ENCODE results near the gene CEP112.

The CEP112 gene

GRCh38 chr17:65917560-65917959, 274.4 kb downstream of the CEP112 start:
- no peak for TF ChIP-seq ZC3H10 (CRISPR knock-in tag; IDR thresholded peaks at IDR 0.05)
- no peak for TF ChIP-seq ISL1 (CRISPR knock-in tag; IDR thresholded peaks at IDR 0.05)
- no peak for TF ChIP-seq ESRRG (CRISPR knock-in tag; IDR thresholded peaks at IDR 0.05)
- ATAC-seq: no peak

GRCh38 chr17:65916425-65916824, 275.5 kb downstream of the CEP112 start:
- TF ChIP-seq SNAI2 (CRISPR knock-in tag; IDR thresholded peaks at IDR 0.05) (no peak), ESRRG (CRISPR knock-in tag; IDR thresholded peaks at IDR 0.05) (no peak), ZNF8 (CRISPR knock-in tag; IDR thresholded peaks at IDR 0.05) (no peak), CSRNP3 (CRISPR knock-in tag; IDR thresholded peaks at IDR 0.05) (no peak), ZFP3 (CRISPR knock-in tag; IDR thresholded peaks at IDR 0.05) (no peak), GLIS3 (CRISPR knock-in tag; IDR thresholded peaks at IDR 0.05) (no peak), POU6F1 (CRISPR knock-in tag; IDR thresholded peaks at IDR 0.05; ENCODE audit: borderline replicate concordance, low read depth) (no peak)

DNA sequence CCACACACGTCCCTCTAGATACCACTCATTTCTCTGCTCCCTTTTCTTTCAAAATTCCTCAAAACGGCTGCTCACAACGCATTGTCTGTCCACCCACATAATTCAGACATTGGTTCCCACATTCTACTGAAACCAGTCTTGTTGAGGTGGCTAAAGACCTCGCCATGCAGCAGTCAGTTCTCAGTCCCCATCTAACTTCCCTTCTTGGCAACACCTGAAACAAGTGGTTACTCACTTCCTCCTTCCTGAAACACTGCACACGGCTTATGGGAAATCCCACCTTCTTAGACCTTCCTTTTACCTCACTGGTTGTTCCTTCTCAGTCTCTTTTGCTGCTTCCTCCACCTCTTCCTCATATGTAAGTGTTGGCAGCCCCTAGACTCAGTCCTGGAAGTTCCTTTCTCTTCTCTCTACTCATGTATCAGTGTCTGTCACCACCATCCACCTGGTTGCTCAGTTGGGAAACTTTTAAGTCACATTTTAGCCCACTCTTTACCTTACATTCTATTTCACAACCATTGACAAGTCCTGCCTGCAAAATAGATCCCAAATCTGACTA, 277.1 kb downstream of the CEP112 start:
- TF ChIP-seq ZNF70 (CRISPR knock-in tag; IDR thresholded peaks at IDR 0.05): no peak
- TF ChIP-seq ZNF565 (CRISPR knock-in tag; conservative IDR thresholded peaks at IDR 0.05; ENCODE audit: low read depth): no peak
- TF ChIP-seq ZC3H10 (CRISPR knock-in tag; IDR thresholded peaks at IDR 0.05): no peak
- no peak for TF ChIP-seq RARB (CRISPR knock-in tag; IDR thresholded peaks at IDR 0.05)
- TF ChIP-seq, protein P1, sequence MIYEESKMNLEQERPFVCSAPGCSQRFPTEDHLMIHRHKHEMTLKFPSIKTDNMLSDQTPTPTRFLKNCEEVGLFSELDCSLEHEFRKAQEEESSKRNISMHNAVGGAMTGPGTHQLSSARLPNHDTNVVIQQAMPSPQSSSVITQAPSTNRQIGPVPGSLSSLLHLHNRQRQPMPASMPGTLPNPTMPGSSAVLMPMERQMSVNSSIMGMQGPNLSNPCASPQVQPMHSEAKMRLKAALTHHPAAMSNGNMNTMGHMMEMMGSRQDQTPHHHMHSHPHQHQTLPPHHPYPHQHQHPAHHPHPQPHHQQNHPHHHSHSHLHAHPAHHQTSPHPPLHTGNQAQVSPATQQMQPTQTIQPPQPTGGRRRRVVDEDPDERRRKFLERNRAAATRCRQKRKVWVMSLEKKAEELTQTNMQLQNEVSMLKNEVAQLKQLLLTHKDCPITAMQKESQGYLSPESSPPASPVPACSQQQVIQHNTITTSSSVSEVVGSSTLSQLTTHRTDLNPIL (CRISPR knock-in tag; IDR thresholded peaks at IDR 0.05; ENCODE audit: low read depth): no peak
- no peak for TF ChIP-seq ARNTL (CRISPR knock-in tag; IDR thresholded peaks at IDR 0.05; ENCODE audit: borderline replicate concordance, low read depth)
- no peak for TF ChIP-seq PPARA (CRISPR knock-in tag; IDR thresholded peaks at IDR 0.05; ENCODE audit: borderline replicate concordance)
- no peak for TF ChIP-seq CSRNP3 (CRISPR knock-in tag; IDR thresholded peaks at IDR 0.05)
- no peak for TF ChIP-seq ISL1 (CRISPR knock-in tag; IDR thresholded peaks at IDR 0.05)
- no peak for TF ChIP-seq OSR1 (CRISPR knock-in tag; IDR thresholded peaks at IDR 0.05)
- TF ChIP-seq ZFP30 (CRISPR knock-in tag; IDR thresholded peaks at IDR 0.05): no peak
- no peak for TF ChIP-seq PATZ1 (CRISPR knock-in tag; IDR thresholded peaks at IDR 0.05; ENCODE audit: borderline replicate concordance)
- TF ChIP-seq SNAI2 (CRISPR knock-in tag; IDR thresholded peaks at IDR 0.05): no peak
- no peak for TF ChIP-seq GLIS3 (CRISPR knock-in tag; IDR thresholded peaks at IDR 0.05)
- TF ChIP-seq ESRRG (CRISPR knock-in tag; IDR thresholded peaks at IDR 0.05): no peak
- no peak for TF ChIP-seq ZNF8 (CRISPR knock-in tag; IDR thresholded peaks at IDR 0.05)
- no peak for TF ChIP-seq BACH2 (CRISPR knock-in tag; IDR thresholded peaks at IDR 0.05; ENCODE audit: borderline replicate concordance)
- no peak for TF ChIP-seq POU6F1 (CRISPR knock-in tag; IDR thresholded peaks at IDR 0.05; ENCODE audit: borderline replicate concordance, low read depth)
- TF ChIP-seq TOX (CRISPR knock-in tag; IDR thresholded peaks at IDR 0.05; ENCODE audit: borderline replicate concordance): no peak
- no peak for ATAC-seq

More at GRCh38 chr17:65916425-65916824, 275.5 kb downstream of the CEP112 start:
- ATAC-seq: no peak
